ENCODE results near the gene IER5L. TPM values are rescaled to one million over a fixed set of nuclear protein-coding genes. Genes with fewer than 3 reads are reported as not detected.

Gene IER5L
- polyA plus RNA-seq, 1 of the 3 experiments (the other 2 are of a cell fraction): 16.2 TPM

- no peaks in the 10 kb centered on the region for H3K9me3 ChIP-seq
- 3% methylated on average over 11 of the region's 11 CpGs for WGBS (ENCODE audit: low lambda C conversion rate)
- peak overlapping the region; percentile 50 to 53 for H3K4me3 ChIP-seq (ENCODE audit: low read depth in 2 of 2, low read length in 1 of 2)
- H3K9me2 ChIP-seq: no peaks in the 10 kb centered on the region
- no peaks in the 10 kb centered on the region for H4K20me1 ChIP-seq (ENCODE audit: insufficient read depth)
- CTCF ChIA-PET: interaction anchor here (0.7 to 10.9 kb wide), 24 partner anchors 11 to 905 kb away, joined by 3 to 235 read pairs (median 4); partner anchors contain the start of genes C9orf50, IER5L and NTMT1
- peak overlapping the region; percentile 95 for H3K4me2 ChIP-seq
- peaks cover 33 to 36% of the 10 kb centered on the region in 2 experiments for H3K36me3 ChIP-seq (replicated peaks in 1 of 2; ENCODE audit: control insufficient read depth in 1 of 2, insufficient read depth in 2 of 2, low read length in 1 of 2)
- no peak overlapping the region for H2AFZ ChIP-seq (ENCODE audit: low read depth)
- peak; percentile 75 for DNase-seq
- POLR2A ChIA-PET: interaction anchor here (0.6 to 2.0 kb wide), 4 partner anchors 22 to 486 kb away, joined by 3 to 7 read pairs (median 4); partner anchors contain the start of gene NTMT1
- H3K79me2 ChIP-seq (ENCODE audit: insufficient read depth): peaks cover 43% of the 10 kb centered on the region
- H3F3A ChIP-seq (replicated peaks; ENCODE audit: insufficient read depth): peaks cover 34% of the 10 kb centered on the region
- peaks cover 43 to 55% of the 10 kb centered on the region in 2 experiments; a peak in 3 of 4 replicates for H3K4me1 ChIP-seq (ENCODE audit: control insufficient read depth in 1 of 2, insufficient read depth in 2 of 2, low read depth in 1 of 2, low read length in 1 of 2)
- H3K27ac ChIP-seq (ENCODE audit: low read depth in 2 of 2, low read length in 1 of 2): peak overlapping the region; percentile 99 to 100
- peak overlapping the region; percentile 99 for H3K9ac ChIP-seq
- no peaks in the 10 kb centered on the region for H3K27me3 ChIP-seq (ENCODE audit: insufficient read depth)
- no peak for TF ChIP-seq EZH2phosphoT487 (IDR thresholded peaks at IDR 0.05; ENCODE audit: borderline replicate concordance, low read depth)
- TF ChIP-seq USF2 (IDR thresholded peaks at IDR 0.05; ENCODE audit: borderline replicate concordance, low read depth, low read length): no peak
- TF ChIP-seq MXI1 (IDR thresholded peaks at IDR 0.05; ENCODE audit: low read depth, low read length): peak; percentile 68; the same call in 1 of the 2 replicates
- peak; percentile 86 for TF ChIP-seq FOSL2 (IDR thresholded peaks at IDR 0.05; ENCODE audit: borderline replicate concordance, low read depth)
- TF ChIP-seq CTCF (IDR thresholded peaks at IDR 0.05): no peak
- peak; percentile 78 for TF ChIP-seq ZBTB33 (IDR thresholded peaks at IDR 0.05; ENCODE audit: borderline replicate concordance, low read depth)
- peak; percentile 24 for TF ChIP-seq SMC3 (IDR thresholded peaks at IDR 0.05; ENCODE audit: low read depth, low read length)
- TF ChIP-seq RFX5 (IDR thresholded peaks at IDR 0.05; ENCODE audit: low read length): no peak
- peak; percentile 92 for TF ChIP-seq YY1 (IDR thresholded peaks at IDR 0.05; ENCODE audit: low read depth)
- peak; percentile 89 for TF ChIP-seq POLR2AphosphoS5 (IDR thresholded peaks at IDR 0.05; ENCODE audit: low read depth, low read length)
- peak; percentile 96; the same call in 1 of the 2 replicates for TF ChIP-seq RXRA (IDR thresholded peaks at IDR 0.05; ENCODE audit: borderline replicate concordance, low read depth)
- TF ChIP-seq MEF2A (IDR thresholded peaks at IDR 0.05; ENCODE audit: borderline replicate concordance, low read depth): peak; percentile 98
- peak; percentile 84 for TF ChIP-seq CHD2 (IDR thresholded peaks at IDR 0.05; ENCODE audit: low read length, partially characterized antibody)
- peak; percentile 92 for TF ChIP-seq PBX3 (IDR thresholded peaks at IDR 0.05)
- peak; percentile 29 for TF ChIP-seq RAD21 (IDR thresholded peaks at IDR 0.05; ENCODE audit: low read length)
- TF ChIP-seq FOXM1 (IDR thresholded peaks at IDR 0.05; ENCODE audit: low read depth): peak; percentile 87
- peak; percentile 67 for TF ChIP-seq GABPA (IDR thresholded peaks at IDR 0.05; ENCODE audit: low read depth)
- no peak for TF ChIP-seq FOXJ3 (CRISPR knock-in tag; IDR thresholded peaks at IDR 0.05)
- peak; percentile 80 for TF ChIP-seq ELF1 (IDR thresholded peaks at IDR 0.05)
- TF ChIP-seq IRF3 (IDR thresholded peaks at IDR 0.05; ENCODE audit: low read depth, low read length): no peak
- no peak for TF ChIP-seq GATA2 (CRISPR knock-in tag; IDR thresholded peaks at IDR 0.05)
- TF ChIP-seq USF1 (IDR thresholded peaks at IDR 0.05; ENCODE audit: borderline replicate concordance, low read depth): 0 out of 2 replicates have a peak, but pooled peaks have one; percentile 10
These were observed 38.1 kb downstream of the IER5L start for GRCh38 chr9:129139993-129140396.

Measured in SK-N-SH (cell line).